CD4-positive, alpha-beta T cell treated with Interleukin-10 for 1 hour (primary cell): ENCODE results near the gene RNU1-1.
"Not testable (repeated sequence)": the region's sequence is repeated elsewhere in the genome, so short reads cannot be mapped to it uniquely, and the experiment has no call there.

Experiments used
- DNase-seq: peaks from one replicate; pipeline ENCODE4 v3.0.0-alpha.2; 2020

The RNU1-1 gene

DNA sequence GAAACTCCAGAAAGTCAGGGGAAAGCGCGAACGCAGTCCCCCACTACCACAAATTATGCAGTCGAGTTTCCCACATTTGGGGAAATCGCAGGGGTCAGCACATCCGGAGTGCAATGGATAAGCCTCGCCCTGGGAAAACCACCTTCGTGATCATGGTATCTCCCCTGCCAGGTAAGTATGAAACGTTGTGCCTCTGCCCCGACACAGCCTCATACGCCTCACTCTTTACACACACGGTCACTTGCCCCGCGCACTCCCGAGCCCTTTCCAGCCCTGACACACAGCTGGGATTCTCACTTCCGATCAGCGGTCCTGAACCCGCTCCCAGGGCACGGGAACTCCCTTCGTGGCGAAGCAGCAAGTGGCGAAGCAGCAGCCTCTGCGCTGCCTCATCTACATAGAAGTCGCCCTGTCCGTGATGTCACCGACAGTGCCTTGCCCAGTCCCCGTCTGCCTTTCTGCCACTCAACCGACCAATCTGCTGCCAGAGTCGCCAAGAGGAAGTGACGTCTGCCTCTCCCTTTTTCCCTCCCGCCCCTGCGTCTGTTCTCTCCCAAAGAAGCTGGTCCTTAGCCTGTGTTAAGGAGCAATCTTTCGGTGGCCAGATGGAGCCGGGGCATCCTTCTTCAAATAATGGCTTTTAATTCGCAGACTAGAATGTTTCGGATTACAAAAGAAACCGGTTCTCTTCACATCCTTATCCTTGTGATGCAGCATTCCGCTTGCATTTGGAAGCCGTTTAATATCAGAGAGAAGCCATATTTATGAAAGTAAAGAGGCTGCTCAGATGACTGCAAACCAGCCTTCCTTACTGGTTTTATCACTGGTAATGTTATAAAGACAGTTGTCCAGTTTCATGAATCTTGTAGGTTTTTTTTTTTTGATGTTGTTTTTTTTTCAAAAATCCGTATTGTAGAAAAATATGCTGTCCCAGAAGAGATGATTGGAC is at the start of gene RNU1-1:
Gene RNU1-1, minus strand, starts transcription at position 179 of the 949 bp plus-strand sequence.
- peak; percentile 80 for DNase-seq

DNA sequence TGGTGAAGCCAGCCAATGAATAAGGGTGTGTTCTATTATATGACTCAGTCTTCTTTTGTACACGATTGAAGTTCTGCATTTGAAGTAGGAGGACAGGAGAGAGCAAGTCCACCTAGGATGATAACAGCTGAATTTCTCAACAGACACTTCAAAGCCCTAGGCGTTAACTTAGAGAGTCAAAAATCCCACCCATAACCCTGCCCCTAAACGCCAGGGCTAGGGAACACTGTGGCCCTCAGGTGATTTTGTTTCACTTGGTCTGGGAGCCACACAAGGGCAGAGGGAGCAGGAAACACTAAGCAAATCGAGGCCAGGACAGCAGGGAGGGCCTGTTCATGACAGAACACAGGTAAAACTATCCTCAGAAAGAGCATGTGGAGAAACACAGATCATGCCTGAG is 47.0 kb upstream of the RNU1-1 start:
- not testable (repeated sequence) for DNase-seq

GRCh38 chr1:16560498-16560897 is 46.4 kb upstream of the RNU1-1 start:
- not testable (repeated sequence) for DNase-seq

GRCh38 chr1:16559688-16560087 is 45.6 kb upstream of the RNU1-1 start:
- not testable (repeated sequence) for DNase-seq

DNA sequence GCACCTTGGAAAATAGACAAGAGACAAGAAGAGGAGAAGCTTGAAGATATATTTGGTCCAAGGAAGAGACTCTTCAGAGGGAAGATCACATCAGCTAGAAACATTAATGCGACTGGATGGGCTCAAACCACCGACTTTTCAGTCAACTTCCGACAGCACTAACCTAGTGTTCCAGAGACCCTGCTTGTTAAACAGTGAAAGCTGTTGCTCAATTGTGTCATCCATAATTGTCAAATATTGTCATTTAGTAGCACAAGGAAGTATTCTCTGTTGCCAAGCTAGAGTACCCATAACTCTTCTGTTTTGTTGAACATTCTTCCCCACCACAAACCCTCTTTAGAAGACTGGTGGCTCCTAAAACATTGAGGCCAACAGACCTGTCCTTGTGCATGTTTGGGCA is 42.9 kb upstream of the RNU1-1 start:
- DNase-seq = not testable (repeated sequence)

DNA sequence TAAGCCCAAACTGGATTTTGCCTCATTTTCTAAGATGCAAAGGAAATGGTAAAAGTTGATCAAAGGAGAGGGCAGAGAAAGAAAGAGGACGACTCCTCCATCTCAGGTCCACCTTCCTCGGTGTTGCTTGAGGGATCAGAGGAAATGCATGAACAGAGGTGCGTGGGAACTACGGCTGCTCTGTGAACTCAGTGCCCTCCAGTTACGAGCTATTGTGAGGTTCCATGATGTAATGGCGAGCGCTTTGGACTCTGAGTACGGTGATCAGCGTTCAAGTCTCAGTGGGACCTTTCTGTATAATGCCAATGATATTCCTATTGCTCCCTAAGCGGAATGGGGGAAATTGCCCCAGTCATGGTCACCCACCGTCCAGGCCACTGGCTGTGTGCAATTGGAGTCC is 39.2 kb upstream of the RNU1-1 start:
- not testable (repeated sequence) for DNase-seq

DNA sequence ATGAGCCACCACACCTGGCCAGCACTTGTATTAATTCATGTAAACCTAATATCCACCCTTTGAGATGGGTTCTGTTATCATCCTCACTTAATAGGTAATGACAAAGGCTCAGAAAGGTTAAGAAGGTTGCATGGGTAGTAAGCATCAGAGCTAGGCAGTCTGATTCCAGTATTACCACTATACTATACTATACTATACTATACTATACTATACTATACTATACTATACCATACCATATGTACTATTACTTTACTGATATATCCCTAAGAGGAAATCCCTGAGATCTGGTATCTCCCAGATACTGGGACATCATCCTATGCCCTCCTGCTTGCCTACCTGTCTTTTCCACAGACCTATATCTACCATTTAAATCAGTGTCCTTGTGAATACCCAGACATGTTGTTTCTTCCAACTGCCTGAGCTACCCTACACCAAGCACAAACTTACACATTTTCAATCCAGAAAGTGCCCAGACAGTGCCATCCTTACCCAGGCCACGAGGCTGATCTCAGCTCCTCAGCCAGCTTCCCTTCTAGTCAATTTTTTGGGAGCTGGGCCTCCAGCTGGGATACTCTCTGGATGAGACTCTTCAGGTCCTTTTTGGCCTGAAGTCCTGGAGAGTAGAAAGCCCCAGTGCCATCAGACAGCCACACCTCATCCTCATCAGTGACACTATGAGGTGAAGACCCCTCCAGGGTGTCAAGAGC is 36.3 kb upstream of the RNU1-1 start:
- not testable (repeated sequence) for DNase-seq

DNA sequence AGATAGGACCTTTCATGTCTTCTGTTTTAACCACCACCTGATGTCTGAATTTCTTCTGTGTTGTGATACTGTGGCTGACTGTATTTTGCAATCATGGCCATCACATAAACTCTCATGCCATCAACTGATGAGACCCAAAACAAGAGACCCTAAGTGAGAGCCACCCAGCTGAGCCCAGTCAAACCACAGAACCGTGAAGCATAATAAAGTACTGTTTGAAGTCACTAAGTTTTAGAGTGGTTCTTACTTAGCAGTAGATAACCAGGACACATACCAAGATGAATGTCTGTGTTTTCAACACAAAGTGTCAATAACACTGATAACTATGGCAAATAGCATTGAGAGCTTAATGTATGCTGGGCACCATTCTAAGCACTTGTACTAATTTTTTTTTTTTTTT is 35.5 kb upstream of the RNU1-1 start:
- DNase-seq = not testable (repeated sequence)

DNA sequence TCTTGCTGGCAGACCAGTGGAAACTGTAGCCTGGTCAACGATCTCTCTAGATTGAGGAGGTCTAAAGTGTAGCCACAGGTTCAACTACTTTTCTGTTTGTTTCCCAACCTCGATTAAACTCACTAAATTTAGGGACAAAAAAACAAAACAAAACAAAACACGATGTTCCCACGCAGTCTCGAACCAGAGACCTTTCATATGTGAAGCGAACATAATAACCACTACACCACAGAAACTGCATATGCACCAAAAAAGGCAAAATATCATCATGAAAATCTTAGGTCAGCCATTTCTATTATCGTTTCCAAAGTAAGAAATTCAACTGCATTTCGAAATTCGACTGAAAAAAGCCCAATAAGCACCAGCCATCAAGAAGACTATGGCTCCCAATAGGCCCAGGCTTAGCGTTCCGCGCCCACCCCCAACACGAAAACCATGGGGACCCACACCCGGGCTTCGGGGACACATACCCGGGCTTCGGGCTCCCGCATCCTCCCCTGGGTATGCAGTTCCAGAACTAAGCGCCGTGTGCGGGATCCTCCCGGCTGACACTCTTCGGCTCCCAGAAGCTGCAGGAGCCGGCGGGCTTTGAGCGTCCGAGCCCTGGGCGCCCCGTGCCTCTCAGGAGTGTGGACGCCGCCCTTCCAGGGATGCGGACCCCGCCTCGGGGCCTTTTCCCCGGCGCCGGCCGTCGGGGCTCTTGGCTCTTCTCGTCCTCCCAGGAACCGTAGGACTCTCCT is 33.6 kb upstream of the RNU1-1 start:
- not testable (repeated sequence) for DNase-seq

DNA sequence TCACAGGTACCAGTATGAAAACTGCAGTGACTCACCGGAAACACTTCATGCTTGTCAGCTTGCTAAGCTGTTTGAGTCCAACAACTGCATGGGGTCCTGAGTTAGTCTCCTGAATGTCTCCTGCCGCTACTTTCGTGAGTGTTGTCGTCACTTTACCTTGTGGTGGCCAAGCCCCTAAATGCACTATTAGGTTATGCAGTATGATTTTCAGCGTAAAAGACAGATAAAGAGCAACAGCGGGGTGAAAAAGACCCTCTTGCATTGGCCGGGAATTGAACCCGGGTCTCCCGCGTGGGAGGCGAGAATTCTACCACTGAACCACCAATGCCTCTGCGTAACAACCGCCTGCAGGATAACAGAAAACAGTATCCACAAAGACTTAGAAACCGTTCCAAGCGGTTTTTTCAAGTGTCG is 31.6 kb upstream of the RNU1-1 start:
- DNase-seq = peak; percentile 27

DNA sequence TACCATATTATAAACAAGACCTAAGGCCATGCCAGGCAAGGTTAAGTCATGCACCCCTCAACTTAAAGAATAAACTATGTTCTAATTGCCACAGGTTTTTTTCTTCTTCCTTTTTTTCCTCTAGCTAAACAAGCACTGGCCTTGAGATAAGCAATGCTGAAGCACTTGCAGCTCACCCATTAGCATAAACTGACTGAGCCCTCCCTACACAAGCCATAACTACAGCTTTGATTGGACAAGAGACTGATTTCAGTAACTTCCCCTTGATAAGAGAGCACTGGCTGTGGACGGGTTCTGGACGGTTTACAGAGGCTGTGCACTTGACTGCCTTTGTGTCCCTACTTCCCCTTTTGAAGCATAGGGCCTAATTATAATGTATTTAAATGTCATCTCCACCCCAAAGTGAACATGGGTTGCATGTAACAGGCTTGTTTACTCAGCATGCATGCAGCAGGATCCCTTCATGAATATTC is 26.4 kb upstream of the RNU1-1 start:
- not testable (repeated sequence) for DNase-seq

- not testable (repeated sequence) for DNase-seq
These were observed 23.4 kb upstream of the RNU1-1 start for GRCh38 chr1:16537528-16537927.

DNA sequence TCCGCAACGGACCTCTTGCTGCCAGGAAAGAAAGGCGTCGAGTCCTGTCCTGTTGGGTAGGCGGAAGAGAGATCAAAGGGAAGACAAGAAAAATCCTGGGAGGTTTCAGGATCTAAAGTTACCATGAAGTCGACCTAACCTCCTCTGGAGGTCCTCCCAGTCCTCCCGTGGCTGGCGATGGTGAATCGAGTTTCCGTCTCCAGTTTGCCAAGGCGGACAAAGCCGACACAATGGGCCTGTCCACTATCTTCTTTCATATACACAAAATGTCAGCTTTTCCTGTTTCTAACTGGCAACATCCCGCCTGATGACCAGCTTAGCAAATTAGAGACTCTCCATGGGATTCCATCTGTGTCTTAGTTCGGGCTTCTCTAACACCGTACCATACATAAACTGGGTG is 22.7 kb upstream of the RNU1-1 start:
- not testable (repeated sequence) for DNase-seq

DNA sequence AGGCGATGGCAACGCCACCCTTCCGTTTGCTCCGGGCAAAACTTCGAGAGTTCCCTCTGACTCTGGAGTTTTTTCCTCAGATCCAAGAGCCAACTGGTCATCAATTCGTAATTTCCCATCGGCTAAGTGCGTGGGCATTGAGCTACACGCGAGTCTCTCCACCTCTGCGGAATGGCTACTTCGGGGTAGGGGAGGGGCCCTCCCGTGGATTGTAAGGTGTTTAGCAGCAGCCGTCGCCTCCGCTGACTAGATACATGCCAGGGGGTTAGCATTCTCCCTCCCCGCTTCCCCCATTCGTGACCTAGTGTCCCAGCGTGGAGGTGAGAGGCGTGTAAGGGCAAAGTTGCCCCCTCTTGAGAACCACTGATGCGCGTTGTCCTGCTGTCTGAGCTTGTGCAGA is 21.8 kb upstream of the RNU1-1 start:
- not testable (repeated sequence) for DNase-seq

GRCh38 chr1:16535487-16535886 is 21.4 kb upstream of the RNU1-1 start:
- not testable (repeated sequence) for DNase-seq

GRCh38 chr1:16534829-16535456 is 20.9 kb upstream of the RNU1-1 start:
- peak; percentile 43 for DNase-seq

- DNase-seq = peak; percentile 9
These were observed 20.2 kb upstream of the RNU1-1 start for GRCh38 chr1:16534239-16534828.

- not testable (repeated sequence) for DNase-seq
These were observed 18.3 kb upstream of the RNU1-1 start for GRCh38 chr1:16532235-16532991.

GRCh38 chr1:16528338-16528737 is 14.3 kb upstream of the RNU1-1 start:
- DNase-seq = not testable (repeated sequence)

DNA sequence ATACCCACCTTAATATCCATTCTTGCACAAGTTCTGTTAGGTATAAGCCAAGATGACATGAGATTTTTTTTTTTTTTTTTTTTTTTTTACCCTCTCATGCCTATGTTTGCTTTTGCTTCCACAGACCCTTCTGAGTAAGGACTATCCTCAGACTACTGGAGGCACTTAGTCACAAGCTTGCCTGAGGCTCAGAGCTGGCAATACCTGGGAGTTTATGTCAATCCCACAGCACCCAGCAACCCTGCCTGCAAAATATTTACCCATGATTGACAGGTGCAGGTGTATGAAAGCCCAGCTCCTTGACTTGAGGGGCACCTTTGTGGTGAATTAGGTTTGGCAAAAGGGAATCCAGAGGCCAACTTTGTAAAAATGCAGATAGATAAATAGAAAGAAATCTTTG is 11.7 kb upstream of the RNU1-1 start:
- DNase-seq = not testable (repeated sequence)

DNA sequence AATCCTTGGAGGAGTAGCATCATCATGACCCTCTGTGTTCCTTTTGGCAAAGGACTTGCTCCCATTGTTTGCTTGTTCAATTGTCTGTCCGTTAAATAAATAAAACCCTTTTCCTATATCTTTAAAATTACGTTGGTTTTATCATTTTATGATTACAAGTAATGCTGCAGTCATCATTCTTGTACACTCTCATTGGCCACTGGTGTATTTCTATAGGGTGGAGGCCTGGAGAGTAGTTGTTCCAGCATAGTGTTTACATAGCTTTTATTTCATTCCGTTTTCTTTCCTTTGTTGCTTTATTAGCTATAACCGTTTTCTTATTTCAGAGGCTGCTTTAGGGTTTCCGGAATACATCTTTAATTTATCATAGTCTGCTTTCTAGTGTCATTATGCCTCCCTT is 7.6 kb upstream of the RNU1-1 start:
- not testable (repeated sequence) for DNase-seq
